Cardiac muscle cell (in vitro differentiated cells and primary cell): ENCODE measurements around the gene ABCF2. TPM values are rescaled to one million over a fixed set of nuclear protein-coding genes. Genes with fewer than 3 reads are reported as not detected.

Source experiments
- DNase-seq, 2 donors: peaks; one replicate each; pipeline versions ENCODE4 v3.0.0 to v3.0.0-alpha.2; 2010 to 2017; ENCODE audit warnings: low read depth in 1 of 2, low spot score in 1 of 2
- H3K27ac ChIP-seq: fragments of 200-600 bp; sonication (generic); 2 replicates; pipeline ENCODE4 v1.5.1; 2016
- H3K27me3 ChIP-seq: fragments of 200-600 bp; sonication (generic); 2 replicates; pipeline ENCODE4 v1.6.0; 2016; ENCODE audit warnings: control low read depth
- H3K36me3 ChIP-seq: fragments of 200-600 bp; sonication (generic); 2 replicates; pipeline ENCODE4 v1.5.1; 2016; ENCODE audit warnings: control low read depth
- H3K4me1 ChIP-seq: fragments of 200-600 bp; sonication (generic); 2 replicates; pipeline ENCODE4 v1.8.1; 2017; ENCODE audit warnings: low read depth, mild to moderate bottlenecking, mixed run types
- H3K4me3 ChIP-seq: fragments of 200-600 bp; sonication (generic); 2 replicates; pipeline ENCODE4 v1.5.1; 2016; ENCODE audit warnings: mild to moderate bottlenecking
- H3K9me3 ChIP-seq: fragments of 200-600 bp; sonication (generic); 2 replicates; pipeline ENCODE4 v1.5.1; 2017; ENCODE audit warnings: low read depth, mild to moderate bottlenecking, control low read depth
- polyA plus RNA-seq: library from polyadenylated mRNA; unstranded; fragments of >200 nt; fragmentation: Nextera tagmentation; extraction: Ambion mirVana; gene quantifications from 2 replicates; pipeline ENCODE4 v1.2.1, GENCODE V29; 2016
- total RNA-seq: library from RNA; depleted of rRNA; stranded (reverse); fragments of >200 nt; gene quantifications from 2 replicates; pipeline ENCODE4 v1.2.3, GENCODE V29; 2016
- TF ChIP-seq, protein P1 (sequence below): IDR thresholded peaks from 2 replicates; pipeline ENCODE4 v1.5.1; 2012; ENCODE audit warnings: low read depth, mild to moderate bottlenecking, low read length

Gene ABCF2
- total and polyA plus RNA-seq, 2 experiments from 2014 or later, result 32.7 to 34.3 TPM

GRCh38 chr7:151242159-151243044 lies 15.4 kb upstream of the ABCF2 start:
- H3K36me3 ChIP-seq, result peaks cover 47% of the 10 kb centered on the region
- H3K27ac ChIP-seq, result no peak overlapping the region
- no peaks in the 10 kb centered on the region for H3K9me3 ChIP-seq
- TF ChIP-seq, protein P1, sequence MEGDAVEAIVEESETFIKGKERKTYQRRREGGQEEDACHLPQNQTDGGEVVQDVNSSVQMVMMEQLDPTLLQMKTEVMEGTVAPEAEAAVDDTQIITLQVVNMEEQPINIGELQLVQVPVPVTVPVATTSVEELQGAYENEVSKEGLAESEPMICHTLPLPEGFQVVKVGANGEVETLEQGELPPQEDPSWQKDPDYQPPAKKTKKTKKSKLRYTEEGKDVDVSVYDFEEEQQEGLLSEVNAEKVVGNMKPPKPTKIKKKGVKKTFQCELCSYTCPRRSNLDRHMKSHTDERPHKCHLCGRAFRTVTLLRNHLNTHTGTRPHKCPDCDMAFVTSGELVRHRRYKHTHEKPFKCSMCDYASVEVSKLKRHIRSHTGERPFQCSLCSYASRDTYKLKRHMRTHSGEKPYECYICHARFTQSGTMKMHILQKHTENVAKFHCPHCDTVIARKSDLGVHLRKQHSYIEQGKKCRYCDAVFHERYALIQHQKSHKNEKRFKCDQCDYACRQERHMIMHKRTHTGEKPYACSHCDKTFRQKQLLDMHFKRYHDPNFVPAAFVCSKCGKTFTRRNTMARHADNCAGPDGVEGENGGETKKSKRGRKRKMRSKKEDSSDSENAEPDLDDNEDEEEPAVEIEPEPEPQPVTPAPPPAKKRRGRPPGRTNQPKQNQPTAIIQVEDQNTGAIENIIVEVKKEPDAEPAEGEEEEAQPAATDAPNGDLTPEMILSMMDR, result no peak
- DNase-seq, result no peak
- no peaks in the 10 kb centered on the region for H3K27me3 ChIP-seq
- H3K4me1 ChIP-seq, result peaks cover 25% of the 10 kb centered on the region
- H3K4me3 ChIP-seq, result no peak overlapping the region

DNA sequence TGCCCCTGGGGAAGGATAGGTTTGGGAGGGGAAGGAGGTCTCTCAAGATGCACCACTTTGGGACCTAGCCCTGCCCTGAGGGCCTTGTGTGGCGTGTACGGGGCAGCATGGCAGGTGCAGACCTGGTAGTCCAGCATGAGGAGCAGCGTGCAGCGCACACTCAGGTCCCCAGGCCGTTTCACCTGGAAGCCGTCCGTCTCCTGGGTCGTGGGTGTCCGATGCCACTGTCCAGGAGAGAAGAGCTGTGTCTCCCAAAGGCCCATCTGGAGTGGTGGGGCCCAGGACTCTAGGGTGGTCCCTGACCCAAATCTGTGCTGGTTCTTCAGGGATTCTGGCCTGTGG lies 14.7 kb upstream of the ABCF2 start:
- TF ChIP-seq, protein P1, result no peak
- H3K9me3 ChIP-seq, result no peaks in the 10 kb centered on the region
- H3K4me1 ChIP-seq, result peaks cover 20% of the 10 kb centered on the region
- no peak for DNase-seq
- H3K27ac ChIP-seq, result no peak overlapping the region
- H3K27me3 ChIP-seq, result no peaks in the 10 kb centered on the region
- peaks cover 53% of the 10 kb centered on the region for H3K36me3 ChIP-seq
- no peak overlapping the region for H3K4me3 ChIP-seq

GRCh38 chr7:151240942-151241754 lies 14.1 kb upstream of the ABCF2 start:
- H3K27me3 ChIP-seq, result no peaks in the 10 kb centered on the region
- peak overlapping the region; percentile 81 for H3K27ac ChIP-seq
- TF ChIP-seq, protein P1, result no peak
- H3K36me3 ChIP-seq, result peaks cover 59% of the 10 kb centered on the region
- DNase-seq, result no peak
- H3K4me3 ChIP-seq, result no peak overlapping the region
- H3K4me1 ChIP-seq, result peaks cover 14% of the 10 kb centered on the region
- no peaks in the 10 kb centered on the region for H3K9me3 ChIP-seq

DNA sequence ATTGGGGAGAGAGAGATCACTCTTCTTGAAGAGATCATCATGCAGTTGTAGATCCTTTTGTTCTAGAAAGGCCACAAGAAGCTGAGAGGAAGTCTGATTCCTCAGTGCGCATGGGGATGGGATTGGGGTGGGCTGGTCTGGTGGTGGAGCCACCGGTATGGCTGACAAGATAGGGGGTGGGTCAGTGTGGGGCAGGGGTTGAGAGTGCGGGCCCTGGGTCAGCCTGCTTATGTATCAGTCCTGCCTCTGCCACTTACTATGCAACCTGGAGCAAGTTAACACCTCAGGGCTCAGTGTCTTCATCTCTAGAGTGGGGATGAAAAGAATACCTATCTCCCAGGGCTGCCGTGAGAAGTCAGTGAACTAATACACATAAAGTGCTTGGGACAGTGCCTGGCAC lies 13.5 kb upstream of the ABCF2 start:
- DNase-seq, result no peak
- Histone ChIP-seq H3K4me1 (peaks cover 8% of the 10 kb centered on the region), H3K9me3 (no peaks in the 10 kb centered on the region), H3K36me3 (peaks cover 60% of the 10 kb centered on the region), H3K27ac (peak overlapping the region; percentile 9), H3K27me3 (no peaks in the 10 kb centered on the region), H3K4me3 (no peak overlapping the region)
- TF ChIP-seq, protein P1, result no peak

DNA sequence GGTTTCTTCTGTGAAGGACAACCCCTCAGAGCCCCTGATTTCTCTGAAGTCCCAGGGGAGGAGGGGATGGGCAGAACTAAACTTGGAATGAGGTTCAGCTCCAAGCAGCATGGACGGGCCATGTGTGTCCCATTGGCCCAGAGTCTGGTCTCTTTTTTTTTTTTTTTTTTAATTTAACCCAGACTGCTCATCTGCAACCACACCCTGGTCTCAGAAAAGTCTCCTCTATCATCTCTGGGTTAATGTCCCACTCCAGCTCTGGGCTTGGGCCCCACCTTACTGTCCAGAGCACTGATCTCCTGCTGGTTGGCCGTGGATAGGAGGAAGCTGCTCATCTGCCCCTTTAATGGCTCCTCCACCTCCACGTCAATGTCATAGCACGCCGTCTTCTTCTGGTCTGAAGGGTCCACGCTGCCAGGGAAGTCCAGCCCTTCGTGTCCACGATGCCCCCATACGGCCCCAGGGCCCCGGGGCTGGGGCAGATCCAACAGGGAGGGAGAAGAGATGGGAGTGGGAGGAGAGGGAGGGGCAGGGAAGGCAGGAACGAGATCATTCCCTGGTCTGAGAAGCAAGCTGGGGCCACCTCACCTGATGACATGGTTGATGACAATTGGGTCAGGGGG lies 12.9 kb upstream of the ABCF2 start:
- Histone ChIP-seq H3K27ac (peak overlapping the region; percentile 9), H3K4me1 (peaks cover 6% of the 10 kb centered on the region), H3K9me3 (no peaks in the 10 kb centered on the region), H3K36me3 (peaks cover 60% of the 10 kb centered on the region), H3K4me3 (no peak overlapping the region), H3K27me3 (no peaks in the 10 kb centered on the region)
- TF ChIP-seq, protein P1, result no peak
- no peak for DNase-seq
